ENCODE results near the gene ZNF212.

Gene ZNF212

DNA sequence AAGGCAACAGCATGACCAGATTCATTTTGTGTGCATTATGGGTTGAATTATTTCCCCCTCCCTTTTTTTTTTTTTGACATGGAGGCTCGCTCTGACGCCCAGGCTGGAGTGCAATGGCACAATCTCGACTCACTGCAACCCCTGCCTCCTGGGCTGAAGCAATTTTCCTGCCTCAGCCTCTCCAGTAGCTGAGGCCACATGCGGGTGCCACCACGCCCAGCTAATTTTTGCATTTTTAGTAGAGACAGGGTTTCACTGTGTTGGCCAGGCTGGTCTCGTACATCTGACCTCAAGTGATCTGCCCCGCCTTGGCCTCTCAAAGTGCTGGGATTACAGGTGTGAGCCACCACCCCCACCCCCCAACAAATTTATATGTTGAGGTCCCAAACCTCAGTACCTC lies 64.6 kb downstream of the ZNF212 start:
- no peak for DNase-seq (ENCODE audit: low read depth in 2 of 3, low spot score in 2 of 3)
